IMR-90 (cell line): ENCODE data around the gene TRABD2A. TPM values are rescaled to one million over a fixed set of nuclear protein-coding genes. Genes with fewer than 3 reads are reported as not detected.
A peak's percentile ranks its signal among the peaks of the same experiment; 100 is the strongest.

ENCODE experiments used
- ATAC-seq: fragments of 200-7000 bp; cut with Tn5 transposase; 2 replicates; pipeline ENCODE4 v1.9.1; 2020; ENCODE audit warnings: low read depth, mild to moderate bottlenecking, moderate library complexity
- BruUV-seq: library from RNA; stranded (reverse); fragments of 400-500 nt; replicated peaks from 2 replicates; lab custom pipeline; 2021; lab: Mats Ljungman, UMichigan
- CTCF ChIA-PET: fragments of 300-600 bp; formaldehyde crosslinking; extraction: SDS; loops from one replicate; lab custom pipeline; 2021; ENCODE audit warnings: antibody characterized with exemption; lab: Yijun Ruan, JAX
- POLR2A ChIA-PET: fragments of 300-600 bp; sonication (Branson Sonifier 250); formaldehyde crosslinking; loops from one replicate; lab custom pipeline; 2022; ENCODE audit warnings: antibody characterized with exemption; ENCODE audit not compliant: unreplicated experiment; lab: Charles Lee
- DNase-seq: peaks from one replicate; pipeline ENCODE4 v3.0.0; 2013
- H2AFZ ChIP-seq: replicated peaks from 2 replicates; pipeline ENCODE3; 2013; ENCODE audit warnings: low read length, mild to moderate bottlenecking; ENCODE audit not compliant: poor library complexity
- H2AK5ac ChIP-seq: 2 replicates; pipeline ENCODE4 v1.6.1; 2013; ENCODE audit warnings: low read depth, low read length, inconsistent platforms
- H2AK9ac ChIP-seq: replicated peaks from 2 replicates; pipeline ENCODE3; 2013; ENCODE audit warnings: mild to moderate bottlenecking, low read depth, low read length, moderate library complexity; ENCODE audit not compliant: poor library complexity
- H2BK120ac ChIP-seq: 2 replicates; pipeline ENCODE4 v1.6.1; 2013; ENCODE audit warnings: low read depth, low read length, inconsistent platforms
- H2BK15ac ChIP-seq: 3 replicates; pipeline ENCODE4 v1.6.1; 2013; ENCODE audit warnings: low read depth, low read length, inconsistent platforms
- H2BK20ac ChIP-seq: 2 replicates; pipeline ENCODE4 v1.6.1; 2013; ENCODE audit warnings: low read depth, mild to moderate bottlenecking, inconsistent platforms, low read length, moderate library complexity
- H2BK5ac ChIP-seq: 2 replicates; pipeline ENCODE4 v1.6.1; 2013; ENCODE audit warnings: mild to moderate bottlenecking, low read depth, low read length, inconsistent platforms; ENCODE audit not compliant: poor library complexity, severe bottlenecking
- H3K14ac ChIP-seq: replicated peaks from 2 replicates; pipeline ENCODE4 v1.6.1; 2013; ENCODE audit warnings: low read depth, low read length, inconsistent platforms
- H3K18ac ChIP-seq: 2 replicates; pipeline ENCODE4 v1.6.1; 2013; ENCODE audit warnings: low read depth, low read length, control low read depth
- H3K23ac ChIP-seq: 2 replicates; pipeline ENCODE4 v1.6.1; 2013; ENCODE audit warnings: low read depth, low read length, inconsistent platforms
- H3K27ac ChIP-seq: 2 replicates; pipeline ENCODE4 v1.5.1; 2013; ENCODE audit warnings: mild to moderate bottlenecking, control low read depth, low read length; ENCODE audit not compliant: insufficient read depth
- H3K27me3 ChIP-seq: 2 replicates; pipeline ENCODE4 v1.6.1; 2013; ENCODE audit warnings: low read length; ENCODE audit not compliant: control insufficient read depth, insufficient read depth
- H3K36me3 ChIP-seq: 2 replicates; pipeline ENCODE4 v1.6.1; 2013; ENCODE audit warnings: low read length, mixed read lengths; ENCODE audit not compliant: control insufficient read depth, insufficient read depth
- H3K4ac ChIP-seq: 2 replicates; pipeline ENCODE4 v1.6.1; 2013; ENCODE audit warnings: low read depth, low read length, inconsistent platforms
- H3K4me1 ChIP-seq: 2 replicates; pipeline ENCODE4 v1.6.1; 2013; ENCODE audit warnings: low read length, mixed read lengths; ENCODE audit not compliant: control insufficient read depth, insufficient read depth
- H3K4me2 ChIP-seq: 2 replicates; pipeline ENCODE4 v1.6.1; 2013; ENCODE audit warnings: low read depth, mild to moderate bottlenecking, control low read depth, low read length, moderate library complexity
- H3K4me3 ChIP-seq: 2 replicates; pipeline ENCODE4 v1.5.1; 2013; ENCODE audit warnings: low read depth, mild to moderate bottlenecking, control low read depth, low read length, moderate library complexity; ENCODE audit not compliant: insufficient read depth
- H3K56ac ChIP-seq: 2 replicates; pipeline ENCODE4 v1.6.1; 2013; ENCODE audit warnings: low read length, inconsistent platforms; ENCODE audit not compliant: insufficient read depth; ENCODE audit errors: extremely low read depth
- H3K79me1 ChIP-seq, 2 experiments: 2 replicates each; pipeline ENCODE4 v1.6.1; 2013; ENCODE audit warnings: low read length in 2 of 2, inconsistent platforms in 1 of 2, low read depth in 1 of 2
- H3K9ac ChIP-seq: 2 replicates; pipeline ENCODE4 v1.6.1; 2013; ENCODE audit warnings: low read depth, low read length, control low read depth
- H3K9me1 ChIP-seq: 2 replicates; pipeline ENCODE4 v1.6.1; 2013; ENCODE audit warnings: low read length, inconsistent platforms; ENCODE audit not compliant: insufficient read depth
- H3K9me3 ChIP-seq: 2 replicates; pipeline ENCODE4 v1.6.1; 2013; ENCODE audit warnings: low read length; ENCODE audit not compliant: control insufficient read depth, insufficient read depth
- H4K20me1 ChIP-seq: 2 replicates; pipeline ENCODE4 v1.6.1; 2013; ENCODE audit warnings: low read length, inconsistent platforms; ENCODE audit not compliant: insufficient read depth
- H4K5ac ChIP-seq: 2 replicates; pipeline ENCODE4 v1.6.1; 2013; ENCODE audit warnings: mild to moderate bottlenecking, low read depth, low read length, control low read depth
- H4K8ac ChIP-seq, 2 experiments: 2 replicates each; pipeline ENCODE4 v1.6.1; 2013; ENCODE audit warnings: low read depth in 2 of 2, low read length in 2 of 2, control low read depth in 1 of 2, inconsistent platforms in 1 of 2
- H4K91ac ChIP-seq: 2 replicates; pipeline ENCODE4 v1.6.1; 2013; ENCODE audit warnings: low read depth, low read length, inconsistent platforms; ENCODE audit not compliant: insufficient read depth
- FOS ChIP-seq: fragments of 150-350 bp; IDR thresholded peaks from 2 replicates; pipeline ENCODE4 v1.6.1; 2016; ENCODE audit warnings: low read depth, low read length
- NFE2L2 ChIP-seq: fragments of 150-350 bp; IDR thresholded peaks from 2 replicates; pipeline ENCODE4 v1.6.1; 2016; ENCODE audit warnings: low read depth, mild to moderate bottlenecking, low read length
- WGBS, 2 experiments: methylation state at CpG; one replicate each; pipeline versions ENCODE4 v1.1.5 to v1.1.7; 2013; ENCODE audit warnings: missing lambda C conversion rate in 2 of 2; ENCODE audit not compliant: insufficient read length in 1 of 2; ENCODE audit errors: extremely low coverage in 2 of 2; 5-methylcytosine and 5-hydroxymethylcytosine counted together
- dilution Hi-C: fragments of 300-500 bp; cut with HindIII; formaldehyde crosslinking; loops from one replicate; pipeline ENCODE4 v1.14.3; 2018; ENCODE audit warnings: low sequenced_read_pairs; ENCODE audit not compliant: unreplicated experiment
- in situ Hi-C: fragments of 300-500 bp; cut with MboI; formaldehyde crosslinking; loops from 3 replicates; pipeline ENCODE4 v1.14.3; 2019; ENCODE audit warnings: low sequenced_read_pairs, inconsistent platforms, mixed read lengths
- intact Hi-C: fragments of 100-400 bp; cut with micrococcal nuclease; formaldehyde crosslinking; loops from 2 replicates; pipeline ENCODE4 v1.10.0; 2022
- polyA plus RNA-seq, 3 experiments: library from polyadenylated mRNA; depleted of rRNA; stranded (reverse); fragments of >200 nt; gene quantifications; 2 replicates each; pipeline ENCODE4 v1.2.3, GENCODE V29; 2012; ENCODE audit warnings: low replicate concordance in 1 of 3
- total RNA-seq: library from RNA; depleted of rRNA; stranded (reverse); fragments of >200 nt; gene quantifications from 2 replicates; pipeline ENCODE4 v1.2.3, GENCODE V29; 2012
- TF ChIP-seq, protein P1 (sequence below): fragments of 150-350 bp; IDR thresholded peaks from 2 replicates; pipeline ENCODE4 v1.6.1; 2017; ENCODE audit warnings: mild to moderate bottlenecking, antibody characterized with exemption, low read length, low read depth

Gene TRABD2A
- total and polyA plus RNA-seq, 2 of the 4 experiments (the other 2 are of a cell fraction), result 17.6 to 20.3 TPM

DNA sequence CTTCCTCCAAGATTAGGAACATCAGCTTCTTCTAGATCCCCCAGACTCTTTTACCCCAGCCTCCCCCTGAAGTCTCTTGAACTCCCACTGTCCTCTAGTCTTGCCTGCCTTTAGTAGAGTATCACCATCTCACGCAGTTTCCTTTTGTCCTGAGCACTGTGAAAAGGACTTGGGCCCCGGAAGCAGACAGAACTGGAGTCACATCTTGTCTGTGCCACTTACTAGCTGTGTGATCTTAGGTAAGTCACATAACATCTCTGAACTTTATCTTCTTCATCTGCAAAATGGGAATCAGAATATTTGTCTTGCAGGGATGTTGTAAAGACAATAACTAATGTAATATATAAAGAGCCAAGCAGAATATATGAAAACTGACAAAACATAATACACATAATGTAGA, 8.4 kb upstream of the TRABD2A start:
- no peaks in the 10 kb centered on the region for H4K20me1 ChIP-seq
- in situ Hi-C loops (no loop called here), dilution Hi-C loops (no loop called here), intact Hi-C loops (no loop called here)
- H3K79me1 ChIP-seq, result 0 out of 4 replicates have a peak, but pooled peaks cover 0 to 4% of the 10 kb centered on the region in 2 experiments
- no peak for TF ChIP-seq NFE2L2
- TF ChIP-seq, protein P1, sequence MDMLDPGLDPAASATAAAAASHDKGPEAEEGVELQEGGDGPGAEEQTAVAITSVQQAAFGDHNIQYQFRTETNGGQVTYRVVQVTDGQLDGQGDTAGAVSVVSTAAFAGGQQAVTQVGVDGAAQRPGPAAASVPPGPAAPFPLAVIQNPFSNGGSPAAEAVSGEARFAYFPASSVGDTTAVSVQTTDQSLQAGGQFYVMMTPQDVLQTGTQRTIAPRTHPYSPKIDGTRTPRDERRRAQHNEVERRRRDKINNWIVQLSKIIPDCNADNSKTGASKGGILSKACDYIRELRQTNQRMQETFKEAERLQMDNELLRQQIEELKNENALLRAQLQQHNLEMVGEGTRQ, result no peak
- no peak for TF ChIP-seq FOS
- H2AK5ac ChIP-seq, result peak overlapping the region; percentile 96
- peaks cover 14% of the 10 kb centered on the region for H3K9me1 ChIP-seq
- DNase-seq, result no peak
- H3K56ac ChIP-seq, result peak overlapping the region; percentile 95
- ATAC-seq, result no peak
- peak overlapping the region; percentile 82 for H3K4me2 ChIP-seq
- H4K5ac ChIP-seq, result peak overlapping the region; percentile 96
- H2BK20ac ChIP-seq, result peak overlapping the region; percentile 99
- no TSS peak for BruUV-seq
- peak overlapping the region; percentile 92 for H3K18ac ChIP-seq
- WGBS, 2 experiments, result no CpG with 5 or more reads among the region's 2 CpGs
- H3K9me3 ChIP-seq, result no peaks in the 10 kb centered on the region
- no peaks in the 10 kb centered on the region for H3K27me3 ChIP-seq
- CTCF ChIA-PET, result interaction anchor here (0.7 to 1.2 kb wide), 4 partner anchors 9 to 39 kb away, joined by 3 to 6 read pairs (median 4); no protein-coding TSS in a partner anchor
- H3K4me3 ChIP-seq, result no peak overlapping the region
- H3K36me3 ChIP-seq, result no peaks in the 10 kb centered on the region
- peak overlapping the region; percentile 98 for H3K23ac ChIP-seq
- peak overlapping the region; percentile 97 for H2BK5ac ChIP-seq
- H4K8ac ChIP-seq, result peak overlapping the region; percentile 92 to 100
- peak overlapping the region; percentile 100; the same call in 2 of the 3 replicates for H2BK15ac ChIP-seq
- H2AFZ ChIP-seq, result peak overlapping the region; percentile 93
- peak overlapping the region; percentile 98 for H2BK120ac ChIP-seq
- H4K91ac ChIP-seq, result peak overlapping the region; percentile 99
- POLR2A ChIA-PET, result interaction anchor here (0.9 kb wide), 1 partner anchor 16 kb away, joined by 4 read pairs; the partner anchor contains the start of gene TMSB10
- H2AK9ac ChIP-seq, result peak overlapping the region; percentile 98
- peak overlapping the region; percentile 98 for H3K4ac ChIP-seq
- peaks cover 10% of the 10 kb centered on the region for H3K4me1 ChIP-seq
- H3K14ac ChIP-seq, result peak overlapping the region; percentile 99
- peak overlapping the region; percentile 88 for H3K27ac ChIP-seq
- H3K9ac ChIP-seq, result peak overlapping the region; percentile 78
